Raji (cell line): ENCODE results near the gene CHRNA9.

ENCODE experiments used
- POLR2A ChIP-seq: IDR thresholded peaks from 2 replicates; pipeline ENCODE4 v1.6.1; 2011; ENCODE audit warnings: low read depth, low read length, control low read depth; ENCODE audit not compliant: insufficient read depth

CHRNA9 gene

GRCh38 chr4:40389986-40390385 lies 54.9 kb downstream of the CHRNA9 start:
- TF ChIP-seq POLR2A = no peak

- TF ChIP-seq POLR2A = no peak
Measured at GRCh38 chr4:40394236-40394635, 59.1 kb downstream of the CHRNA9 start.

GRCh38 chr4:40395166-40395900 lies 60.2 kb downstream of the CHRNA9 start:
- no peak for TF ChIP-seq POLR2A

- TF ChIP-seq POLR2A = no peak
Measured at GRCh38 chr4:40395908-40396793, 61.0 kb downstream of the CHRNA9 start.

GRCh38 chr4:40399578-40399977 lies 64.4 kb downstream of the CHRNA9 start:
- TF ChIP-seq POLR2A = no peak

GRCh38 chr4:40401096-40401495 lies 66.0 kb downstream of the CHRNA9 start:
- TF ChIP-seq POLR2A = no peak

GRCh38 chr4:40401631-40402030 lies 66.5 kb downstream of the CHRNA9 start:
- TF ChIP-seq POLR2A = no peak

GRCh38 chr4:40402556-40402955 lies 67.4 kb downstream of the CHRNA9 start:
- no peak for TF ChIP-seq POLR2A

- TF ChIP-seq POLR2A = no peak
Measured at GRCh38 chr4:40403081-40403480, 67.9 kb downstream of the CHRNA9 start.
